HepG2 (cell line): ENCODE measurements around the gene MAVS. TPM values are rescaled to one million over a fixed set of nuclear protein-coding genes. Genes with fewer than 3 reads are reported as not detected.

Experiments
- ARNTL ChIP-seq: sonication (generic); formaldehyde crosslinking; IDR thresholded peaks from 2 replicates; pipeline ENCODE4 v1.4.0; 2020; ENCODE audit warnings: mild to moderate bottlenecking, missing genetic modification reagents
- CHD4 ChIP-seq: fragments of 200-600 bp; sonication (generic); IDR thresholded peaks from 2 replicates; pipeline ENCODE4 v1.7.0; 2017; ENCODE audit warnings: mild to moderate bottlenecking, low read length, borderline replicate concordance
- CSRNP1 ChIP-seq: sonication (generic); formaldehyde crosslinking; IDR thresholded peaks from 2 replicates; pipeline ENCODE4 v1.8.1; 2023; ENCODE audit warnings: mild to moderate bottlenecking, missing genetic modification reagents
- HOXA5 ChIP-seq: sonication (generic); formaldehyde crosslinking; IDR thresholded peaks from 2 replicates; pipeline ENCODE4 v1.4.0; 2020; ENCODE audit warnings: missing genetic modification reagents
- HOXA9 ChIP-seq: sonication (generic); formaldehyde crosslinking; IDR thresholded peaks from 2 replicates; pipeline ENCODE4 v1.8.1; 2022; ENCODE audit warnings: missing genetic modification reagents, mild to moderate bottlenecking, moderate library complexity, borderline replicate concordance
- IRX3 ChIP-seq: sonication (generic); formaldehyde crosslinking; IDR thresholded peaks from 2 replicates; pipeline ENCODE4 v1.8.1; 2023; ENCODE audit warnings: mild to moderate bottlenecking, low read depth, missing genetic modification reagents, borderline replicate concordance
- MAF1 ChIP-seq: sonication (generic); formaldehyde crosslinking; IDR thresholded peaks from 2 replicates; pipeline ENCODE4 v1.5.0; 2020; ENCODE audit warnings: missing genetic modification reagents, borderline replicate concordance
- PAF1 ChIP-seq: IDR thresholded peaks from 2 replicates; pipeline ENCODE4 v1.6.1; 2016; ENCODE audit warnings: missing genetic modification reagents, missing compliant biosample characterization
- SP1 ChIP-seq, 2 experiments: fragments of 450-650 bp in 1 of 2; sonication (generic) in 1 of 2; formaldehyde crosslinking in 1 of 2; IDR thresholded peaks; 2 replicates each; pipeline versions ENCODE4 v1.4.0 to v1.6.1; 2016 to 2020; ENCODE audit warnings: missing genetic modification reagents in 1 of 2
- SP140L ChIP-seq: sonication (generic); formaldehyde crosslinking; IDR thresholded peaks from 2 replicates; pipeline ENCODE4 v1.4.0; 2020; ENCODE audit warnings: missing genetic modification reagents, borderline replicate concordance
- SSRP1 ChIP-seq: IDR thresholded peaks from 2 replicates; pipeline ENCODE4 v1.6.1; 2016; ENCODE audit warnings: control low read depth
- SUZ12 ChIP-seq: fragments of 150-350 bp; IDR thresholded peaks from 2 replicates; pipeline ENCODE4 v1.6.1; 2014; ENCODE audit warnings: low read depth, low read length
- ZNF264 ChIP-seq: sonication (generic); formaldehyde crosslinking; IDR thresholded peaks from 2 replicates; pipeline ENCODE4 v1.4.0; 2020; ENCODE audit warnings: missing genetic modification reagents
- ZNF770 ChIP-seq: sonication (generic); formaldehyde crosslinking; IDR thresholded peaks from 2 replicates; pipeline ENCODE4 v1.5.0; 2020; ENCODE audit warnings: mild to moderate bottlenecking, missing genetic modification reagents
- ZSCAN20 ChIP-seq: sonication (generic); formaldehyde crosslinking; IDR thresholded peaks from 2 replicates; pipeline ENCODE4 v1.4.0; 2020; ENCODE audit warnings: missing genetic modification reagents, mild to moderate bottlenecking, borderline replicate concordance
- polyA plus RNA-seq, 8 experiments: library from polyadenylated mRNA; depleted of rRNA in 3 of 8; stranded (reverse) in 7 of 8; unstranded in 1 of 8; fragments of >200 nt; fragmentation: Illumina TruSeq in 4 of 8; extraction: Trizol in 4 of 8; gene quantifications; 2 replicates each; pipeline versions ENCODE4 v1.2.1 to v1.2.3, GENCODE V29; 2011 to 2016; ENCODE audit warnings: low read depth in 4 of 8, missing spikeins in 1 of 8, mixed read lengths in 1 of 8; ENCODE audit not compliant: insufficient read depth in 1 of 8
- total RNA-seq, 5 experiments: library from RNA; depleted of rRNA; stranded (reverse); fragments of >200 nt; fragmentation: Illumina TruSeq; extraction: Trizol; gene quantifications; 2 replicates each; pipeline ENCODE4 v1.2.3, GENCODE V29; 2016; ENCODE audit warnings: low read depth in 1 of 5
- TF ChIP-seq, protein P1 (sequence below): sonication (generic); formaldehyde crosslinking; IDR thresholded peaks from 2 replicates; pipeline ENCODE4 v1.5.1; 2020; ENCODE audit warnings: mild to moderate bottlenecking, moderate library complexity, missing genetic modification reagents
- TF ChIP-seq, protein P2 (sequence below): sonication (generic); formaldehyde crosslinking; IDR thresholded peaks from 2 replicates; pipeline ENCODE4 v1.4.0; 2020; ENCODE audit warnings: missing genetic modification reagents
- TF ChIP-seq, protein P3 (sequence below): sonication (generic); formaldehyde crosslinking; IDR thresholded peaks from 2 replicates; pipeline ENCODE4 v1.5.1; 2020; ENCODE audit warnings: missing genetic modification reagents, mild to moderate bottlenecking, borderline replicate concordance

The MAVS gene
- total and polyA plus RNA-seq, 2 of the 13 experiments (the other 11 are each of a cell fraction or from before 2014, with no cell fraction given), result 27.3 to 36.6 TPM

DNA sequence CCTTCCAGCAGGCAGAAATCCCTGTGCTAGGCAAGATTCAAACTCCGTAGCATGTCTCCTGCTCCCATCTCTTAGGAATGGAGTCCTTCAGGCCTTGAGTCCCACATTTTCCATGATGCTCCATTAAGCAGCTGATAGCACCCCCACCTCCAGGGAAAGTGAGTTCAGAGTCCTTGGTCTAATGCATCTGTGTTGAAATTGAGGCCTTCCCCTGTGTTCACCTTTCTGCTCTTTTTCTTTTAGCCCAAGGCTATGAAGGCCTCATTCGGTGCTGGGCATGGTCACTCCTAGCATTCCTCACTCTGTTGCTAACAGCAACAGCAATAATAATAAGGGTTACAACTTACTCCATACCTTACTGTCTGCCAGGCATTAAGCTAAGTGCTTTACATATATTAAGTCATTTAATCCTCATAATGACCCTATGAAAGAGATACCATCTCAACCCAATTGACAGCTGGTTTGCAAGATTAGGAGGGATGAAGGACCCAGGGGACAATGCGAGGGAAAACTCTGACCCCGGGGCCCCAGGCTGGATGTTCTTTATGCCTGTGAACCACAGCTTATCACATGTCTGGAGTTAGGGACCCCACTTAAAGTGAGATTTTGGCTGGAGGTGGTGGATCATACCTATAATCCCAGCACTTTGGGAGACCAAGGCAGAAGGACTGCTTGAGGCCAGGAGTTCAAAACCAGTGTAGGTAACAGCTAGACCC is 25.1 kb downstream of the MAVS start (continued):
- TF ChIP-seq, protein P1, sequence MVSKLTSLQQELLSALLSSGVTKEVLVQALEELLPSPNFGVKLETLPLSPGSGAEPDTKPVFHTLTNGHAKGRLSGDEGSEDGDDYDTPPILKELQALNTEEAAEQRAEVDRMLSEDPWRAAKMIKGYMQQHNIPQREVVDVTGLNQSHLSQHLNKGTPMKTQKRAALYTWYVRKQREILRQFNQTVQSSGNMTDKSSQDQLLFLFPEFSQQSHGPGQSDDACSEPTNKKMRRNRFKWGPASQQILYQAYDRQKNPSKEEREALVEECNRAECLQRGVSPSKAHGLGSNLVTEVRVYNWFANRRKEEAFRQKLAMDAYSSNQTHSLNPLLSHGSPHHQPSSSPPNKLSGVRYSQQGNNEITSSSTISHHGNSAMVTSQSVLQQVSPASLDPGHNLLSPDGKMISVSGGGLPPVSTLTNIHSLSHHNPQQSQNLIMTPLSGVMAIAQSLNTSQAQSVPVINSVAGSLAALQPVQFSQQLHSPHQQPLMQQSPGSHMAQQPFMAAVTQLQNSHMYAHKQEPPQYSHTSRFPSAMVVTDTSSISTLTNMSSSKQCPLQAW (CRISPR knock-in tag), result peak; percentile 18; the same call in 1 of the 2 replicates
- TF ChIP-seq ZSCAN20 (CRISPR knock-in tag) (no peak), SP1 (IDR thresholded peaks at IDR 0.05) (no peak), SP1 (CRISPR knock-in tag; IDR thresholded peaks at IDR 0.05) (no peak), HOXA9 (CRISPR knock-in tag) (no peak), ZNF264 (CRISPR knock-in tag) (no peak), MAF1 (CRISPR knock-in tag) (no peak), CSRNP1 (CRISPR knock-in tag) (no peak), CHD4 (no peak; the same call in 1 of the 2 replicates), HOXA5 (CRISPR knock-in tag) (no peak), ZNF770 (CRISPR knock-in tag) (no peak), PAF1 (CRISPR knock-in tag) (0 out of 2 replicates have a peak, but pooled peaks have one; percentile 33), IRX3 (no peak), SUZ12 (no peak), SP140L (CRISPR knock-in tag) (no peak), ARNTL (CRISPR knock-in tag) (no peak), SSRP1 (CRISPR knock-in tag) (no peak)
- TF ChIP-seq, protein P2, sequence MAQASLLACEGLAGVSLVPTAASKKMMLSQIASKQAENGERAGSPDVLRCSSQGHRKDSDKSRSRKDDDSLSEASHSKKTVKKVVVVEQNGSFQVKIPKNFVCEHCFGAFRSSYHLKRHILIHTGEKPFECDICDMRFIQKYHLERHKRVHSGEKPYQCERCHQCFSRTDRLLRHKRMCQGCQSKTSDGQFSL, result peak; percentile 63; the same call in 1 of the 2 replicates
- TF ChIP-seq, protein P3, sequence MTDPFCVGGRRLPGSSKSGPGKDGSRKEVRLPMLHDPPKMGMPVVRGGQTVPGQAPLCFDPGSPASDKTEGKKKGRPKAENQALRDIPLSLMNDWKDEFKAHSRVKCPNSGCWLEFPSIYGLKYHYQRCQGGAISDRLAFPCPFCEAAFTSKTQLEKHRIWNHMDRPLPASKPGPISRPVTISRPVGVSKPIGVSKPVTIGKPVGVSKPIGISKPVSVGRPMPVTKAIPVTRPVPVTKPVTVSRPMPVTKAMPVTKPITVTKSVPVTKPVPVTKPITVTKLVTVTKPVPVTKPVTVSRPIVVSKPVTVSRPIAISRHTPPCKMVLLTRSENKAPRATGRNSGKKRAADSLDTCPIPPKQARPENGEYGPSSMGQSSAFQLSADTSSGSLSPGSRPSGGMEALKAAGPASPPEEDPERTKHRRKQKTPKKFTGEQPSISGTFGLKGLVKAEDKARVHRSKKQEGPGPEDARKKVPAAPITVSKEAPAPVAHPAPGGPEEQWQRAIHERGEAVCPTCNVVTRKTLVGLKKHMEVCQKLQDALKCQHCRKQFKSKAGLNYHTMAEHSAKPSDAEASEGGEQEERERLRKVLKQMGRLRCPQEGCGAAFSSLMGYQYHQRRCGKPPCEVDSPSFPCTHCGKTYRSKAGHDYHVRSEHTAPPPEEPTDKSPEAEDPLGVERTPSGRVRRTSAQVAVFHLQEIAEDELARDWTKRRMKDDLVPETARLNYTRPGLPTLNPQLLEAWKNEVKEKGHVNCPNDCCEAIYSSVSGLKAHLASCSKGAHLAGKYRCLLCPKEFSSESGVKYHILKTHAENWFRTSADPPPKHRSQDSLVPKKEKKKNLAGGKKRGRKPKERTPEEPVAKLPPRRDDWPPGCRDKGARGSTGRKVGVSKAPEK, result no peak
